ENCODE results near the gene ADORA2B.
"Not testable (repeated sequence)": the region's sequence is repeated elsewhere in the genome, so short reads cannot be mapped to it uniquely, and the experiment has no call there.

The ADORA2B gene

DNA sequence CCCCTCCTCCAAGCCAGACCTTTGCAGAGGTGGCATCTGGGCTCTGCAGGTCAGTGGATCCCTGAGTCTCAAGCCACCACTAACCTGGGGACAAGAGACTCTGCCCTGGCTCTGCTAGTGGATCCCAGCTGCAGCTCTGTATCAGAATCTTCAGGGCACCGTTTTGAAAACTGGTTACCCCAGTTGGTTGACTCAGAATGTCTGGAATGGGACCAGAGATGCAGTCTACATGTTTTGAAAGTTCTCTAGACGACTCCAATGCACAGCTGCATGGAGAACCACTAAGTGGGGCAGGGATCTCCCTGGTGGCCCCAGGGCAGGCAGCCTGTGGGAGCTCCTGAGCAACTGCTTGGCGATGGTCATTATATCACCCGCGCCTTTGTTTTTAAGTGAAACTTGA is 34.1 kb upstream of the ADORA2B start (continued):
- TF ChIP-seq, protein P1, sequence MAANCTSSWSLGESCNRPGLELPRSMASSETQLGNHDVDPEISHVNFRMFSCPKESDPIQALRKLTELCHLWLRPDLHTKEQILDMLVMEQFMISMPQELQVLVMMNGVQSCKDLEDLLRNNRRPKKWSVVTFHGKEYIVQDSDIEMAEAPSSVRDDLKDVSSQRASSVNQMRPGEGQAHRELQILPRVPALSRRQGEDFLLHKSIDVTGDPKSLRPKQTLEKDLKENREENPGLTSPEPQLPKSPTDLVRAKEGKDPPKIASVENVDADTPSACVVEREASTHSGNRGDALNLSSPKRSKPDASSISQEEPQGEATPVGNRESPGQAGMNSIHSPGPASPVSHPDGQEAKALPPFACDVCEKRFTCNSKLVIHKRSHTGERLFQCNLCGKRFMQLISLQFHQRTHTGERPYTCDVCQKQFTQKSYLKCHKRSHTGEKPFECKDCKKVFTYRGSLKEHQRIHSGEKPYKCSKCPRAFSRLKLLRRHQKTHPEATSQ (tag by site-specific recombination; IDR thresholded peaks at IDR 0.05), result no peak
- TF ChIP-seq EGR2 (tag by site-specific recombination; IDR thresholded peaks at IDR 0.05; ENCODE audit: low read depth), result no peak

- POLR2A ChIA-PET; H3K4me3 ChIP-seq (ENCODE audit: low read depth, low read length); CTCF ChIA-PET; H3K9me3 ChIP-seq (ENCODE audit: control insufficient read depth, insufficient read depth, low read depth, low read length); H3K36me3 ChIP-seq (ENCODE audit: control insufficient read depth in 2 of 2, insufficient read depth in 1 of 2, low read length in 2 of 2); H3K27ac ChIP-seq (ENCODE audit: extremely low read depth, low read depth, low read length); H3K4me1 ChIP-seq (ENCODE audit: control insufficient read depth, insufficient read depth, low read length): not testable (repeated sequence)
Observed at GRCh38 chr17:15911701-15912100, 33.2 kb upstream of the ADORA2B start.

DNA sequence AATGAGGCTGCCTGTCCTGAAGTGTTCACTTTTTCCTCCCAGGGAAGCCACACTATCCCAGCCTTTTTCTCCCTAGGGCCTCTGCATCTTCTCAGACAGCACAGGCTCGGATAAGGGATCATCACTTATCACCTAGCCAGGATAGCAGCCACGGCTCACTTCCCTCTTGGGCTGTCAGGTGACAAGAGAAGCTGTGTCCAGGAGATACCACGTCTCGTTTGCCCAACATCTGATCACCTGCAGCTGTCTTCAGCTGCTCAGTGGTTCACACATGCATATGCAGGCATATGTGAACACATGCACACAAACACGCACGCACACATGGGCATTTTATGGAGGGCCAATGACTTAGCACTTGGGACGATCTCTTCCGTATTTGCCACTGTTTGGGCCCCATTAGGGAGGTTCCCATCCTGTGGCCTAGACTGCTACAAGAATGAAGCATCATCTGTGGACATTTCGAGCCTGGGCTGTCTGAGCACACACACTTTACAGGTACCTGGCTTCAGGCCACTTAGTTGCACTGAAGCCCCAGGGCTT is 32.4 kb upstream of the ADORA2B start:
- CTCF ChIA-PET, result no interaction called here
- POLR2A ChIA-PET, result no interaction called here

More for the DNA sequence above, 32.4 kb upstream of the ADORA2B start:
- Histone ChIP-seq H3K36me3 (ENCODE audit: control insufficient read depth in 2 of 2, insufficient read depth in 1 of 2, low read length in 2 of 2) (no peaks in the 10 kb centered on the region), H3K9me3 (ENCODE audit: control insufficient read depth, insufficient read depth, low read depth, low read length) (no peaks in the 10 kb centered on the region), H3K4me1 (ENCODE audit: control insufficient read depth, insufficient read depth, low read length) (no peaks in the 10 kb centered on the region), H3K4me3 (ENCODE audit: low read depth, low read length) (no peak overlapping the region), H3K27ac (ENCODE audit: extremely low read depth, low read depth, low read length) (no peak overlapping the region)
- TF ChIP-seq, protein P2, sequence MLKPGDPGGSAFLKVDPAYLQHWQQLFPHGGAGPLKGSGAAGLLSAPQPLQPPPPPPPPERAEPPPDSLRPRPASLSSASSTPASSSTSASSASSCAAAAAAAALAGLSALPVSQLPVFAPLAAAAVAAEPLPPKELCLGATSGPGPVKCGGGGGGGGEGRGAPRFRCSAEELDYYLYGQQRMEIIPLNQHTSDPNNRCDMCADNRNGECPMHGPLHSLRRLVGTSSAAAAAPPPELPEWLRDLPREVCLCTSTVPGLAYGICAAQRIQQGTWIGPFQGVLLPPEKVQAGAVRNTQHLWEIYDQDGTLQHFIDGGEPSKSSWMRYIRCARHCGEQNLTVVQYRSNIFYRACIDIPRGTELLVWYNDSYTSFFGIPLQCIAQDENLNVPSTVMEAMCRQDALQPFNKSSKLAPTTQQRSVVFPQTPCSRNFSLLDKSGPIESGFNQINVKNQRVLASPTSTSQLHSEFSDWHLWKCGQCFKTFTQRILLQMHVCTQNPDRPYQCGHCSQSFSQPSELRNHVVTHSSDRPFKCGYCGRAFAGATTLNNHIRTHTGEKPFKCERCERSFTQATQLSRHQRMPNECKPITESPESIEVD (tag by site-specific recombination; IDR thresholded peaks at IDR 0.05), result no peak
- TF ChIP-seq ZSCAN18 (tag by site-specific recombination; IDR thresholded peaks at IDR 0.05) (no peak), ZNF76 (tag by site-specific recombination; IDR thresholded peaks at IDR 0.05; ENCODE audit: borderline replicate concordance, low read depth) (no peak), ZNF529 (tag by site-specific recombination; IDR thresholded peaks at IDR 0.05; ENCODE audit: insufficient replicate concordance) (no peak), ZNF398 (tag by site-specific recombination; IDR thresholded peaks at IDR 0.05) (no peak), ZNF707 (tag by site-specific recombination; IDR thresholded peaks at IDR 0.05) (no peak)
- TF ChIP-seq, protein P3, sequence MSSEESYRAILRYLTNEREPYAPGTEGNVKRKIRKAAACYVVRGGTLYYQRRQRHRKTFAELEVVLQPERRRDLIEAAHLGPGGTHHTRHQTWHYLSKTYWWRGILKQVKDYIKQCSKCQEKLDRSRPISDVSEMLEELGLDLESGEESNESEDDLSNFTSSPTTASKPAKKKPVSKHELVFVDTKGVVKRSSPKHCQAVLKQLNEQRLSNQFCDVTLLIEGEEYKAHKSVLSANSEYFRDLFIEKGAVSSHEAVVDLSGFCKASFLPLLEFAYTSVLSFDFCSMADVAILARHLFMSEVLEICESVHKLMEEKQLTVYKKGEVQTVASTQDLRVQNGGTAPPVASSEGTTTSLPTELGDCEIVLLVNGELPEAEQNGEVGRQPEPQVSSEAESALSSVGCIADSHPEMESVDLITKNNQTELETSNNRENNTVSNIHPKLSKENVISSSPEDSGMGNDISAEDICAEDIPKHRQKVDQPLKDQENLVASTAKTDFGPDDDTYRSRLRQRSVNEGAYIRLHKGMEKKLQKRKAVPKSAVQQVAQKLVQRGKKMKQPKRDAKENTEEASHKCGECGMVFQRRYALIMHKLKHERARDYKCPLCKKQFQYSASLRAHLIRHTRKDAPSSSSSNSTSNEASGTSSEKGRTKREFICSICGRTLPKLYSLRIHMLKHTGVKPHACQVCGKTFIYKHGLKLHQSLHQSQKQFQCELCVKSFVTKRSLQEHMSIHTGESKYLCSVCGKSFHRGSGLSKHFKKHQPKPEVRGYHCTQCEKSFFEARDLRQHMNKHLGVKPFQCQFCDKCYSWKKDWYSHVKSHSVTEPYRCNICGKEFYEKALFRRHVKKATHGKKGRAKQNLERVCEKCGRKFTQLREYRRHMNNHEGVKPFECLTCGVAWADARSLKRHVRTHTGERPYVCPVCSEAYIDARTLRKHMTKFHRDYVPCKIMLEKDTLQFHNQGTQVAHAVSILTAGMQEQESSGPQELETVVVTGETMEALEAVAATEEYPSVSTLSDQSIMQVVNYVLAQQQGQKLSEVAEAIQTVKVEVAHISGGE (tag by site-specific recombination; conservative IDR thresholded peaks at IDR 0.05; ENCODE audit: low read depth), result no peak

Data from HEK293 (cell line).